TTC549 (cell line): ENCODE data around the gene PCDH9.

Source experiments
- FAIRE-seq: peaks from 2 replicates; lab custom pipeline; 2012; peaks lifted over from hg19 to GRCh38; lab: Jason Lieb, UNC

PCDH9 gene

DNA sequence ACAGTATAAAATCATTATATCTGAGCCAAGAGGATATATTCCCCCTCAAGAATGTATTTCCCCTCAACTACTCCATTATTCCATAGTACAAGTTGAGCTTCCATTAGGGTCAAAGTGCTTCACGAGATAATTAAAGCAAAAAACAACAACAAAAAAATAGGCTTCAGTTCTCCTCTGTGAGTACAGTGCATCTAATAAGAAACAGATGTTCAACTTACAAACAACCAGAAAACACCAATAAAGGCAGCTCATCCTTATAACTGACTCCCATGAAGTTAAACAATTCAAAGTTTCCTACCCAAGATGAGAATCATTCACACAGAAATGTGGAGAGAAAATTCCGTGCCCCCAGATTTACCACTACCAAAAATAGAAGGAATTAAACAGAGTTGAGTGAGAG, 854.4 kb downstream of the PCDH9 start:
- no peak for FAIRE-seq

DNA sequence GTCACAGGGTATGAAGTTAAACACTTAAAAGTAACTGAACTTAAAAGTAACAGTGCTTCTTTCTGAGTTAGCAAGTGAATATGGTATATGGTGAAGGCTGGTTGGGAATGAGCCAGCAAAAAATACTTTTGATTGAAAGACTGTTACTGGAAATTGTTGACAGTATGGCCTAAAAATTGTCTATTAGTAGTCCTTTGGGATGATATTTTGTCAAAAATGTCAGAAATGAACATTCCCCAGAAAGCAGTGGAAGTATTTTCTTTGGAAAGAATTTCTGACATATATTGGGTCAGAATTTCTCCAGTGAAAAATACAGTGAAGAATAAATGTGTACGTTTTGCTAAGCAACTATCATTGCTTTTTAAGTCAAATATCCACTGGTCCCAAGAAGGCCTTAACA, 860.5 kb downstream of the PCDH9 start:
- no peak for FAIRE-seq

DNA sequence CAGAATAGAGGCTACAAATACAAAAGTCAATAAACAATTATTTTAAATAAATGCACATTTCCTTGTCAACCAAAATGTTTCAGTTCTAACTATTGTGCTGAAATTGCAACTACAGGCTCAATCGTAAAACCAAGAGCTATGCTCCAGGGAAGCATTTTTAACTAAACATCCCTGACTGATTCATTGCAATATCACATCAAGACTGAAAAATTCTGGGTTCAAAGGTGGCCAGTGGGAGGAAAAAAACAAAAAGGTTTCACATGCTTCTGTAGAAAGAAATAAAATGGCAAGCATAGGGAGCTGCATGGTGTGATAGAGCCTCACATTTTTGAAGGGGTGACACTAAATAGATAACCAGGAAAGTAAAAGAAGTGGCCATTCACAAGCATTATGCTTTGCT, 862.8 kb downstream of the PCDH9 start:
- FAIRE-seq, result no peak

DNA sequence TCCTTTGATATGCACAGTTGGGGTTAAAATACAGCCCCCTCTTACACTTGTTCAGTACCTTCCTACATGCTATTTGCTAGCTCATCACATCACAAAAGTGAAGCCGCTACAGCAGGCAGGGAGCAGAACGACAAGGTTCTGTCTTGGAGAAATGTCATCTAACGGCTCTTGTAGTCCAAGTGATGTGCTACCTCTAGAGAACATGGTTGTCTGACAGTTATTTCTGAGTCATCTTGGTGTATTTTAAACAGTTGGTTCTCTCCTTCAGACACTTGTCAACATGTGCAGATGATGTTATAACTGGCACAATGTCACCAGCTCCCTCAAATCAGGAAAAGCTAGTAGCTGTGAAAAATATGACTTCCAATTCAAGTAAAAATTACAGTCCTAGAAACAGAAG, 865.0 kb downstream of the PCDH9 start:
- FAIRE-seq, result no peak

DNA sequence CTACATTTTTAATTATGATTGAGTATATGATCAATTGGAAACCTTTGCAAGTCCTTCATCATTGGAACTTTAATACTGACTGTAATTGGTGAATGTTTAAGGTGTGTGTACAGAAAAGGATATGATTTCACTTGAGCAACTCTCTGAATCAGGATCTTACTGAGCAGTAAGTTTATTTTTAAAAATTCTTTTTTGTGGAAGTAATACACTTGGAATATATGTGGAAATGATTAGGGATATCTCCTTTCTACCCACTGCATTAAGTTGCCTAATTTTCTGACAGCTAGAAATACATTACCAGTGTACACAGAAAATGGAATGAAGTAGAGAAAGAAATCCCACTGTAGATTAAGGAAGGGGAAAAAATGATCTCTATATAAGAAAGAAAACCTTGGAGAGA, 865.8 kb downstream of the PCDH9 start:
- FAIRE-seq, result no peak

DNA sequence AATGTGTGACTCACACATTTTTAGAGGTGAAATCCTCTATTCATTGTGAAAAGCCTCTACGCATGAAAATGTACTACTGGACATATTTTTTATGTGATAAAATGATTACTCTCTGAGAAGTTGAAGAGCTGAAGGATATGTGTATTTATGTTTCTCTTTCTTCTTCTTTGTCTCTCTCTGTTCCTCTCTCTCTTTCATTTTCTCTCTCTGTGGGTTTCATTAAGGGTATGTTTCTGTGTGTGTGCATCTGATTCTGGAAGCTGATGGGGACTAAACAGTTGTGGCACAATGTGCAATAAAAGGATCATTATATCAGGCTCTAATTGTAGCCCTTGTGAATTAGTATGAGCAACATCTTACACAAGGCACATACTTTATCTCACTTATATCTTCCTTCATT, 867.7 kb downstream of the PCDH9 start:
- FAIRE-seq, result no peak

DNA sequence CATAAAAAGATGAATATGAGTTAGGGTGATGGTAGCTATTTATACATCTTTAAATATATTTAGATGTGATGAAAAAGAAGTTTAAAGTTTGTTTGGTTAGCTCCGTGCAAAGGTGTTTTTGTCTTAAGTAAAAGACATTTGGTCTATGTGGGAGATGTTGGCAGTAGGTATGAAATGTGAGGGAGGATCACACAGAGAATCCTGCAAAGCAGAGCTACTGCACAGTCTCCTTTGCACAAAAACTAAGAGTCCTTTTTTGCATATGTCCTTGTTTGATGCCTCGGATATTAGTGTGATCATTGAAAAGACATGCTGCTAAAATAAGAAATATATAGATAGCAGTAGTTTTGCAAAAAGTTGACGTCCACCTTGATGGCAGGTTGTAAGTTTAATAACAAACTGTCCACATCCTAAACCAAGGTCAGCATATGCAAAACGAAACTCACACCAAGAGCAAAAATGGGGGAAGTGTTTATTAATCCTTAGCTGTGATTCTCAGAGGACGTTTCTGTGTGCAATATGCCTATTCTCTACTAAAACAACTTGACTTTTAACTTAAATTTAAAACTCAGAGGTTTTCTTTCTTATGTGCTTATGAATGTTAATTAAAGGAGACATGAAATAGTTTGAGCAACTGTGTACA, 870.1 kb downstream of the PCDH9 start:
- no peak for FAIRE-seq

DNA sequence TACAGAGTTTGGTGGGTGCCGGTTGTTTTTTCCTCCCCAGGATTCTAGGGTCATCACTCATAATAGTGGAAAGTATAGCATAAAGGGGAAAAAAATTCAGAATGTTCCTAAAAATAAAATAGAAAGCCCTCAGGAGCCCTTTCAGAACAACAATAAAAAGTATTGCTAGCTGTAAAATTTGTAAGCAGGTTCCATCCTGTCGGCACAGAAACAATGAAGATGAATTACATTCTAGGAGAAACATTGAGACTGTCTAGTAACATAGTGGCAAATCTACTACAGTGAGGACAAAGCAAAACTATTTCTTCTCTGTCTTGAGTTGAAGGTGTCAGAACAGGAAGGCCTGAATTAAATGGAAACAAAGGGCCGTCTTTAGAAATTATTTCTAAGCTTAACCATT, 870.7 kb downstream of the PCDH9 start:
- FAIRE-seq, result no peak

DNA sequence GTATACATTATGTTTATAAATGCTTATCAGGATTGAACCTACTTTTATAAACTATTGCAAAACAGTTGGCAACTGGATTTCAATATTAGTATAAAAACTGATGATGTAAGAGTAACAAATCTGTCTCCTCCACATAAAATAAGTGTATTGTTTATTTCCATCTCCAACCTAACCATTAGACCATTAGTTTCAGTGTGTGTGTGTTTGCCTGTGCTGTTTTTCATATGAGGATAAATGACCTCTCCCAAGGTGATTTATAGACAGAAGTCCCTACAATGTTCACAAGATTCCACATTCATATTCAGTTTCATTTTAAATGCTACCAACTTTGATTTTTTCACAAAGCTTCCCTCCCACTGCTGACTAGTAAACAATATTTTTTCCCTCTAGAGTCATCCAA, 871.6 kb downstream of the PCDH9 start:
- no peak for FAIRE-seq

DNA sequence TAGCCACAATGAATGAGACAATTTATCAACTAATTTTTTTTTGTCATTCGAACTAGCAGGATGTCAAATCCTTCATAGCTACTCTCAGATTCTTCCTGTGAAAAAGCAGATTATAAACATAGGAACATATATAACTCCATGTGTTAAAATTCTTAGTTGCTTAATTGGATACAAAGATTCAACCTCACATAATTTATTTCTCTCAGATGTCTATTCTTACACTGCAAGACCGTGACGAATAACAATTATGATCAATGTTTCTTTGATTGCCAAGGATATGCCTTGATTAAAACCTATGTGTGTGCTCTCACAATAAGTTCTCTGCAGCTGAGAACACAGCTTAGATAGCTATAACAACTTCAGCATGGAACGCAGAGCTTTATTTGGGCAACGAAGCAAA, 872.7 kb downstream of the PCDH9 start:
- FAIRE-seq, result no peak

DNA sequence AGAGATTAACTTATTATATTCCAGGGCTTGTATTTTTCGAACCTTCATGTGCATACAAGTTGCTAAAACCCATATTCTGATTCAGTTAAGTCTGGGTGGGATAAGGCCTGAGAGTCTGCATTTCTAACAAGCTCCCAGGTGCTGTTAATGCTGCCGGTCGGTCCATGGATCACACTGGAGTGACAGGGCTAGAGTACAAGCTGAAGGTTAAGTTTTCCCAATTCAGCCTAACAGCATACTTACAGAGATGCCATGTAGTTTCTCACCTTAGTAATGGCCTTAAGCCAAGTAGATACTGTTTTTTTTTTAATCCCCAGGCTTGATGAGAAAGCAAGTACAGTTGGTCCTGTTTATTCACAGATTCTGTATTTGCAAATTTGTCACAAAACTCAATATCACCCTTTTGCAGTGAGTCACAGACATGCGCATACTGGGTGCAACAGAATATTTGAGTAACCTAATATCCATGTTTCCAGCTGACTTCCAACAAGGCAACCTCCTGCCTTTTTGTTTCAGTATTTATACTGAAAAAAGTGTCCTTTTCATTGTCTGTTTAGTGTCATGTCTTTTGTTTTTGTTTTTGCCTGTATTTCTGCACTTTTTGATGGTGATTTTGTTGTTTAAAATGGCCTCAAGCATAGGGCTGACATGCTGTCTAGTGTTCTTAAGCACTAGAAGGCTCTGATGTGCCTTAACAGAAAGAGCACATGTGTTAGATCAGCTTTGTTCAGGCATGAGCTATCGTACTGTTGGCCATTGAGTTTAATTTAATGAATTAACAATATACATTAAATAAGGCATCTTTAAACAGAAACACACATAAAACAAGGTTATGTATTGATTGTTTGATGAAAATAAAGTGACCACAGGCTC, 875.0 kb downstream of the PCDH9 start:
- FAIRE-seq, result no peak

DNA sequence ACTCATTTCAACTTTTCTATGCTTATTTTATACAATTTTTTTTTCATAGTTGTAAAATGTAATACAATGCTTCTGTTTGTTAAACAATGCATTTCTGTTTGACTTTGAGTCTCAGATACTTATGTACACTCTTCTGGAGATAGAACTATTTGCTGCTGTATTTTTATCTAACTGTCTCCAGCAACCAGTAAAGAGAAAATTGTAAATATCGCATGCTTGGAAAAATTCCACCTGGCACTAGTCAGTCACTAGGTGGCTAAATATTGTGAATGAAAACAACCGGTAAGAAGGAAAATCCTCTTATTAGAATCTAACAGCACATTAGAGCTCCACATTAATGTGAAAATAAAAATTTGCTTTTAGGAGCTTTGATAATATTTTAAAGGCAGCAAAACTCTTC, 876.5 kb downstream of the PCDH9 start:
- no peak for FAIRE-seq

DNA sequence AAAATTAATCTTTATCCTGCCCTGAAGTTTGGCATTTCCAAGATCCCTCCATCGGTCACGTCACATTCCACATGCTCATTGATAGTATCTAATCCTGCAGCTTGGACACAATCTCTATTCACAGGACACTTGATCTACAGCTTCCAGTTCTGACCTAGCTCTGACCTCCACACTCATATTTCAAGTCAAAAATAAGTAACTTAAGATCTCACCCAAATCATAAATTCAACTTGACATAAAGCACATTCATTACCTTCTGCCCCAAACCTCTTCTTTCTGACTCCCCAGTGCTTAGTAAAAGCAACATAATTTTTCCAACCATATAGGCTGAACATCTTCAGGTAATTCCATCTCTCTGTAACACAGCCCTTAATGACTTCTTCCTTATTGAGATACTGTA, 880.2 kb downstream of the PCDH9 start:
- FAIRE-seq, result no peak

DNA sequence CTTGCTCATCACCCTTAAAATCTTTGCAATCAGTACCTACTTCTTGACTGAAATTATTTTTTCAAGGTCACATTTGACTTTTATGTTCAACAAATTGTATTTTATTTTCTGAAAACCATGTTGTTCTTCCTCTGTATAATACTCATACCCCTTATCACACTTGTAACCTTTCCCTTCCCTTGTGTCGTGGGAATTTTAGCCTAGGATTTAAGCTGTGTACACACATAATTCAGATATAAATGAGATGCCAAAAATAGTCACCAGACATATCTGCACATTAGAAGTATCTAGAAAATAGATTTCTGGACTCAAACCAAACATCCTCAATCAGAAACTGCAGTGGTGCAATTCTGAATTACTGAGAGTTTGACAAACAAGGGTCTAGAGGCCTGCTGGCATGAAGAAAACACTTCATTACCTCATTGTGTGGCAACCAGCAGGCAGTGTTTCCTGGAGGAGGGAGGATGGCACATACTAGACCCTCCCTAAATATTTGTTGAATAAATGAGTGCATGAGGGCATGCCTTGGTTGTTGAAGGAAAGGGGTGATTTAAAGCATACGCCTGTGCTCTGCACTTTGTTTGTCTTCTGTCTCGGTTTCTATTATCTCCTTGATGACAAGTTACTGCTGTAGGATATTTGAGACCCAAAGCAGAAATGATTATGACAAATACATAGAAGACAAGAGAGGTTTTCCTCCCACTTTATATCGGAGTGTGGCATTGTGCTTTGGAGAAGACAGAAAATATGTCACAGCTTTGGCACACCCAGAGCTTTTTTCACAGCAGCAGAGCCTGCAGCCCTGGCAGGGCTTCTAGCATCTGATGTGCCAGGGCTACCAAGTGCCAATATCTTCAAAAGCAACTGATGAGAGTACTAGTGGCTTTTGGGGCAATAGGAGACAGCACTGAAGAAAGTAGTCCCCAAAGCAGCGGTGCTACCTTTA, 881.1 kb downstream of the PCDH9 start:
- FAIRE-seq, result no peak

DNA sequence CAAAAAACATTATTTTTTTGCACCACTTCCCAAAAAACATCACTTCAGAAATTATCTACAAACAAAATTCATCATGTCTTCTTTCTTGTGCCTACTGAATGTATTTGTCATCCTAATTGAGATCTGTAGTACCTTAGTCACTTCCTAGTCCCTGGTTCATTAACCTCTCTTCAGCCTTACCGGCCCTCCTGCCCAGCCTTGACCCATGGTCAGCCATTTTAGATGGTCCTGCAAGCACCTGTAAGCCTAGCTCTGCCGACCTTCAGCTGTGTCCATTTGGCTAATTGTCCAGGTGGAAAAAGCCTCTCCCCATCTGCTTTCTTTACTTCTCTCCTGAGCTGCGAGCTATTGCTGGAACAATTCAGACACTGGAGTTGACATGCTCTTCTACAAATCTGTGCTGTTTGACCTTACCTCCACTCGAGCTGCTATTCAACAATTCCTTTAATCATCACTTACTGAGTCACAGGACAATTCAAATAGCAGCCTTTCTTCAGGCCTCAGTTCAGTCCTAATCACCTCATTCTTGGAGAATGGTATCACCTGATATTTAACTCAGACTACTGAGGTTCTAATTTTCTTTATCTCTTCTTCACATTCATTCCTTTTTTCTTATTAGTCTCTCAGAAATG, 882.5 kb downstream of the PCDH9 start:
- no peak for FAIRE-seq

DNA sequence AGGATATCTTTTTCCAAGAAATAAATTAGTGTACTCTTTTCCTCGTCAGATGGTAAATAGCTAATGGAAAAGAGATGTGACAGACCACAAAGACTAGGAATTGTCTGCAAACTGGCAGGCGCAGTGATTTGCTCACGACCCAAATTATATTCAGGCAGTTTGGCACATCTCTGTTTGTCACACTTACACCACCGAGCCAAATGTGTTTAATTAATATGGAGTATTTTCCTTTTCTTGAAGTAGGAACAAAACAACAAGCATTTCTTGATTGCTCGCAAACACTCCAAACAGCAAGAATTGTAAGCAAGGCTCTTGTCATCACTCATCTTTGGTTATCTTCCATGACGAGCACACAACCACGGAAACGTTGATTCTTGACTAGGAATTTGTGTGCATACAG, 884.2 kb downstream of the PCDH9 start:
- no peak for FAIRE-seq

DNA sequence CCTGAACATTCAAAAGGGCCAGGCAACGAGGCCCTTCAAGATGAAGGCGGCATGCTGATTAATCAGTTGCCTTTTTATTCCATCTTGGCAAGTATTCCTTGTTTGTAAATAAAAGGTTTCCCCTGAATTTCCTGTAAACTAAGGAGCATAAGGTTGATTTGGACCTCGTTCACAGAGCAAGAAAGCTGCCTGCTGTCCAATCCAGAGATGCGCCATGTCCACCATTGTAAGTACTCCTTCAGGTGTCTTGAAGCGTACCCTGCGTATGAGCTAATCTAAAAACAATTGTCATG, 884.7 kb downstream of the PCDH9 start:
- no peak for FAIRE-seq

DNA sequence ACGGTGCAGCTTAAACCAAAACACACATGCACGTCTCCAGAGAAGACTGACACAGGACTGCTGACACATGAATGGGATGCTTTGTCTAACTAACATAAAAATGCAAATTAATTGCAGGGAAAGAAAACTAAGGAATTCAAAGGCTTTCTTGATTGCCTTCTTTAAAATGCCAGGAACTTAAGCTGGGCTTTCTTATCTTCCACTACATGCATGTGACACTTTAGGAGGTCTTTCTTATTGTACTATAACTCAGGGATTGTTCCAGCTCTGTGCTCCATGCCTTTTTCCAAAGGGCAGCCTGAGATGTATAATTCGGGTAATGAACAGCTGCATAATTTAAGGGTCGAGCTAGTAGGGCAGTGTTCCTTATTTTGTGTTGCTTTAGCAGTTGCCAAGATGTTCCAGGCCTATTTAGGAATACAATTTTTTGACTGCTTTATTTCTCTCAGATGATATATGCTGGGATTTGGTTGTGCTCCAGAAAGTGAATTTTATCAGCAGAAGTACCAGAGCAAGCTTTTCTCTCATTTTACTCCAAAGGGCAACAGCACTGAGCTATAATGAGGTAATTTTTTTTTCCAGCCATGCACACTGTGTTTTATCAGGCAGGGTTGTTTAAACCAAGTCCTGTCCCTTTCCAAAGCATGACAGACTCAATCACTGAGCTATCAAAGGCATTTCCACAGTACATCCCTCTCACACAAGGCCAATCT, 885.2 kb downstream of the PCDH9 start:
- FAIRE-seq, result no peak

DNA sequence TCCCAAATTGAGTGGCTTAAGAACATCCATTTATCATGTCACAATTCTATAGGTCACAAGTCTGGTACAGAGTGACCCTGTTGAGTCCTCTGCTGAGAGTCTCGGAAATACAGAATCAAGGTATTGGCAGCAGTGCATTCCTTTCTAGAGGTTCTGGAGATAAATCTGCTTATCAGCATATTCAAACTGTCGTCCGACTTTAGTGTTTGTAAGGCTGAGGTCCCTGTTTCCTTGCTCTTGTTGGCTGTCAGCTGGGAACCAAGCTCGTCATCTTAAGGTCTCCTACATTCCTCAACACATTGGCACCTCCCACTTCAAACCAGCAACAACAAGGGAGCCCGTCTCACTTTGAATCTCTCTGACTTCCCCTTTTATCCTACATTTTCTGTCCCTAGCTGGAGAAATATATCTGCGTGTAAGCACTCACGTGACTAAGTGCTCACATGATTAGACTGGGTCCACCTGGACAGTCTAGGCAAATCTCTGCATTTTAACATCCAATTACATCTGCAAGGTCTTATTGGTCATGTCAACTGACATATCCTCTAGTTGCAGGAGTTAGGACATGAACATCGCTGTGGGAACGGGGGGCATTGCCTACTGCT, 886.8 kb downstream of the PCDH9 start:
- FAIRE-seq, result no peak

DNA sequence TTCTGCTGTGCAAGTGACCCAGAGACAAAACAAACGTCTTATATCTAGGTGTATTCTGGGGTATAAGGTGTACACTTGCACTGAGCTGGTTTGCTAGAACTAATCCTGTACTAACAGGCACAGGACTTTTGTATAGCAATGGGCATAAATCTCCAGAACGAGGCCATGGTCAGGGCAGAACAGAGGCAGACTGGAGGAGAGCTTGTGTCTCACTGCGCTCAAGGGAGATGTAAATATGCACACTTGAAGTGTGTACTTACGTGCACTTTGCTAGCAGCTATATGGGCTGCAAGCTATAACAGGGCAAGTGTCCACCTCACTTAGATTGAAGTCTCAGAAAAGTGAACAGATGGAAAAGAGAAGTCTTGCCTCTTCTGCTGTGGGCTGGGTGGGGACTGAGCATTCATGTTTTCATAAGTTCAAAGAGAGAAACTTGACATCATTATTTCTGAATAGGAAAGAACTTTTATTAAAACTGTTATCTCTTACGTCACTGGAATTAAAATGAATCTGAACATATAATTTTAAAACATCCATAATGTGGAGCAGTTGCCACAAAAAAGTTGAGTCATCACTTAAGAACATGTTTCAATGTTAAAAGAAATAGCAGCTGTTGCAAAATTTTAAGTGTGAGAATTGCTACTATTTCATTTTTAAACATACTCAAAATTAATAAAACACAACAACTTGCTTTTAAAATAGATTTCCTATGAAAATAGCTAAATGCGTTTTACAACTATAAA, 888.3 kb downstream of the PCDH9 start:
- no peak for FAIRE-seq

DNA sequence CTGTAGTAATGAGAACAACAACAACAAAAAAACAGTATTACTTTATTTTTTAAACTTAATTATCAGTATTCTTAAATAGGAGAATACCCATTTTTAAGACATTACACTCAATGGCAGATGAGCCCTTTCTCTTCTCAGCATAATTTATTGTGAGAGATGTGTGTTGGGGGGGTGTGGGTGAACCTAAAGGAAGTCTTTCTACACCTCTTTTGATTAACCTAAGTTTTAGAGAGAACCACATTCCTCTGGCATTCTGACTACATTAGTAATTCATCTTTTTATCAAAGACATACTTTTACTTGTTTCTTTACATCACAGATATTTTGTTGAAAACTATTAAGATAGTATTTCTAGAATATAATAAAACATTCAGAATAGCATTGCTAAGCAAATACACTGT, 890.9 kb downstream of the PCDH9 start:
- no peak for FAIRE-seq
